ENCODE measurements around the gene RHBDF2.

Gene RHBDF2

DNA sequence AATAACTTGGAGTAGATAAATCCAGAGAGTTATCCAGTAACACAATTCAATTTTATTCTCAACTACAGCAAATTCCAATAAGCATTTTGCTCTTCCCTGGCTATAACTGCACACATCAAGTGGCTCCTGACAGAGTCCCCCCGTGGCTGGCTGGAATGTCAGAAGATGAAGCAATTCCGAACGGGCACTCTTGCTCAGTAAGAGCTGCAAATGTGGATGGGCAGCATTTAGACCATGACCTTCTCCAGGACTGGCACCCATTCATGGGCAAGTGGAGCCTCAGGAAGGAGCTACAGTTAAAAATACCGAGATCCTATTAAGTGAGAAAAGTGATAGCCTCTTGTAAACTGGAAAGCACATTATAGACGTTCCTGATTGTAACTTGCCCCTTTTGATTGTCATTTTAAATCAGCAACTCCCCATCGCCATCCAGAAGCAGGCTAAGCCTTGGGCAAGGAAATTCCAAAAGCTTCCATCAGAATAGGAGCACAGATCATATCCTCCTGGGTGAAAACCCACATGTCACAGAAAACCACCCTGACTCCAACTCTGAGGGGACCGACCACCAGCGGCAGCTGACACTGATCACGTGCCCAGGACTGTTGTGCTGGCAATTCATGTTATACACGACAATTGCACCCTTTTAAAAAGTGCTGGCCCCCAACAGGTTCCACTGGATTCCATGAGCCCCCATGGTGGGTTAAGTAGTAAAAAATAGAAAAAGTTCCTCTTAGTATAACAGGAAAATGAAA lies 55.4 kb downstream of the RHBDF2 start:
- in situ Hi-C loops (cut with HindIII; ENCODE audit: low sequenced_read_pairs) = no loop called here
- no peak for TF ChIP-seq CTCF (IDR thresholded peaks at IDR 0.05; ENCODE audit: low read depth, low read length, missing control alignments)
- H3K4me3 ChIP-seq (ENCODE audit: low read depth, low read length) = no peak overlapping the region

GRCh38 chr17:76444518-76445311 lies 56.5 kb downstream of the RHBDF2 start:
- in situ Hi-C loops (cut with HindIII; ENCODE audit: low sequenced_read_pairs) = no loop called here
- no peak for DNase-seq (ENCODE audit: low read depth)
- no peak for TF ChIP-seq CTCF (IDR thresholded peaks at IDR 0.05; ENCODE audit: low read depth, low read length, missing control alignments)
- H3K4me3 ChIP-seq (ENCODE audit: low read depth, low read length) = no peak overlapping the region

More for the DNA sequence above, 55.4 kb downstream of the RHBDF2 start:
- no peak for DNase-seq (ENCODE audit: low read depth)

DNA sequence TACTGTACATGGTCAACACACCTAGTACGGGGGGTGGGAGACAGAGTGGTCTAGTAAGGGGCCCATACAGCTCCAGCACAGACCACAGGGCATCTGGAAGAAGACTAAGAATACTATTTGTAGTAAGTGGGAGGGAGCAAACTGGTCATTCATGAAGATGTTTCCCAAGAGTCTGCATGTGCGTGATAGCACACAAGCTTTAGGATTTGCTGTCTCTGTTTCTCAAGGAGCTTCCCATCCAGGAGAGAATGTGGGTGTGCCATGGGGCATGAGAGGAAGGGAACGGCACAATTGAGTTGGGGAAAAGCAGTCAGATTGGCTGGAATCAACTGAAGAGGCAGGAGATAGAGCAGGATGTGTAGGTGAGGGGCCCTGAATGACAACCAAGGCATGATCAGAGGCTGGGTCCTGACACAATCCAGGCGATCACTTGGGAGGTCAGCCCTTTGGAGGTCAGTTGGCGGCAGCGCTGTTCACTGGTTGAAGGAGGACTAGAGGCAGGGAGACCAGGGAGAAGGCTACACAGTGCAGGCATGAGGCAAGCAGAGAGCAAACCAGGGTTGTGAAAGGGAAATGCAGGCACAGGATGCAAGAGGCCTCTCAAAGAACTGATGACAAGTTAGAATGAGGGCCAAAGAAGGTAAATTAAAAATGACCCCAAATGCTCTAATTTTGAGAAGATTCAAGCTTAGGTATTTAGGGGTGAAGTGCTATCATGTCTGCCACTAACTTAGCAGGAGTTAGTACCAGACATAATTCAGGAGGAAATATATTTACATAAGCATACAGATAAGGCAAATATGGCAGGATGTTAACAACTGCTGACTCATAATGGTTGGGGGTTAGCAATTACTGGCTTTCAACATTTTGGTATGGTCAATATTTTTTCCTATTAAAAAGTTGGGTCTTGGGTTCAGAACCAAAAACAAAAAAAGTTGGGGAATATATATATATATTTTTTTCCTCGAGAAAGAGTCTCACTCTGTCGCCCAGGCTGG lies 58.6 kb downstream of the RHBDF2 start:
- no peak for TF ChIP-seq CTCF (IDR thresholded peaks at IDR 0.05; ENCODE audit: low read depth, low read length, missing control alignments)
- DNase-seq (ENCODE audit: low read depth) = no peak
- in situ Hi-C loops (cut with HindIII; ENCODE audit: low sequenced_read_pairs) = no loop called here
- no peak overlapping the region for H3K4me3 ChIP-seq (ENCODE audit: low read depth, low read length)

- no peak for DNase-seq (ENCODE audit: low read depth)
- no peak overlapping the region for H3K4me3 ChIP-seq (ENCODE audit: low read depth, low read length)
- in situ Hi-C loops (cut with HindIII; ENCODE audit: low sequenced_read_pairs) = no loop called here
- TF ChIP-seq CTCF (IDR thresholded peaks at IDR 0.05; ENCODE audit: low read depth, low read length, missing control alignments) = no peak
Measured at GRCh38 chr17:76441686-76442340, 59.4 kb downstream of the RHBDF2 start.

DNA sequence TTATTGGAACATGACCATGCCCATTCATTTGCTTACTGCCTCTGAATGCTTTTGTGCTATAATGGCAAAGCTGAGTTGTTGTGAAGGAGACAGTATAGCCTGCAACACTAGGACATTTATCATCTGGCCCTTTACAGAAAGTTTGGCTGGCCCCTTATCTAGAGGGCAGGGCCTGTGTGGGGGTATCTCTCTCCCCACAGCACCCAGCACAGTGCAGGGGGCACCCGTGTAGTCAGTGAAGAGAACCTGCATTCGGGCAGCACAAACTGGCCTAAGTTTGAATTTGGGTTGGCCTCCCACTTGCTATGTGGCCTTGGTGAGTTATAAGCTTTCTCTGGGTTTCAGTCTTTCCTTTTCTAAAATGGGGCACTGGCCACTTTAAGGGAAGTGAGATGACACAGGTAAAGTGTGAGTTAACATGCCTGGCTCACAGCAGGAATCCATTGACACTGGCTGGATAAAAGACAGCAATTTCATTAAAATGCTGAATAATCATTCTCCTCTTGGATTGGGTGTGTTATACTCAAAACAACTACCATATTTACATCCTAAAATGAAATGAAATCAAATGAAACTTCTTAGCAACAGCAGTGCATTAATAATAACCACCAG lies 60.4 kb downstream of the RHBDF2 start:
- no peak for DNase-seq (ENCODE audit: low read depth)
- TF ChIP-seq CTCF (IDR thresholded peaks at IDR 0.05; ENCODE audit: low read depth, low read length, missing control alignments) = no peak
- no peak overlapping the region for H3K4me3 ChIP-seq (ENCODE audit: low read depth, low read length)
- in situ Hi-C loops (cut with HindIII; ENCODE audit: low sequenced_read_pairs) = no loop called here
